DLD1 (cell line): Measurements from ENCODE around the gene MCTP1.
"Not testable (repeated sequence)": the region's sequence is repeated elsewhere in the genome, so short reads cannot be mapped to it uniquely, and the experiment has no call there.

Experiments
- in situ Hi-C: cut with HindIII; loops from 2 replicates; pipeline ENCODE4 v1.10.0; 2017; ENCODE audit warnings: low sequenced_read_pairs

MCTP1 gene

DNA sequence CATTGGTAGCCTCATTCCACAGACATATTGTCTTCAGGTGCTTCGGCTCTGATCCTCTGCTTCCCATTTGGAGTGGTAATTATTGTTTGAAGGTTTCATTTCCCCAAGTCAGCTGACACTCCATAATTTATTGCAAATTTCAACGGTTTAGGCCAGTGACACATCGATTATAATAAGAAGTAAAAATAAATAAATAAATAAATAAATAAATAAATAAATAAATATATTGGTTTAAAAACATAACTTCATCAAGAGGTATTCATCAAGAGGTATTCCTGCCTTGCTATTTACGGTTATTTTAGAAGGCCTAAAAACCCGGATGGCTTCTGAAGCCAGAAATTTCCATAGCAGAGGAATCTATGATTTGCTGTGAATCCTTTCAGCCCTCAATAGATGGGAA is 393.3 kb downstream of the MCTP1 start:
- in situ Hi-C loops, result no loop called here

- in situ Hi-C loops, result no loop called here
Observed at GRCh38 chr5:94890907-94891306, 394.0 kb downstream of the MCTP1 start.

DNA sequence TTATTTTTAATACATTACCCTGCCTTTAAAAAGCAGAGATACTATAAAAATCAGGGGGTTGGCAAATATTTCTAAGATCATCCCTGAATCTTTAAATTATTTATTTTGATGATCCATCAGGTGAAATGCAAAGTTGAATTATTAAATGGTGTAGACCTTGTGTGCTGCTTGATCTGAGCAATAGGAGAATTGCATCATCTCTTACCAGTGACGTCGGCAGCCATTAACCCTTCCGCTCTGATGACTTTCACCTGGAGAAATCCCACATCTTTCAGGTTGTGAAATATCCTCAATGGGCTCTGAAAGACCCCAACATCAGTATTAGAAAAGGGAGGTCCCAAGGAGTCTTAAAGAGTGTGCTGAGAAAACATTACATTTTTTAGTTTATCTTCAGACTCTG is 396.2 kb downstream of the MCTP1 start:
- in situ Hi-C loops, result no loop called here

DNA sequence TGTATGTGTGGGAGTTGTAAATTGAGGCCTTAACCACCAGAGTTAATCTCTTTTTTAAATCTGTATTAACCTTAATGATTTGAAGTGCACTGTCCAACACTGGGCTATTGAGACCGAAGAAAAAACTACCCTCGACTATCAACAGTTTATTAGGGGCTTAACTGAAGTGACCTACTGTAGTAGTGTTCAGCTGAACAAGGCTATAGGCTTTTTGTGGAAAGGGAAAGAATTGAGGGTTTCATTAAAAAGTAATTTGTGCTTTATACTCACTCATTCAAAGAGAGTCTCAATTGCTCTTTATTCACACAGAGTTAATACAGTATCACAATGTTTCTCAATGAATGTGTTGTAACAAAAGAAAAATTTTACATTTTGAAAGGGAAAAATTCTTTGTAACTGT is 399.0 kb downstream of the MCTP1 start:
- in situ Hi-C loops, result no loop called here

GRCh38 chr5:94884311-94884710 is 400.6 kb downstream of the MCTP1 start:
- in situ Hi-C loops, result no loop called here

GRCh38 chr5:94872526-94872925 is 412.4 kb downstream of the MCTP1 start:
- in situ Hi-C loops, result no loop called here

- in situ Hi-C loops, result no loop called here
Observed at GRCh38 chr5:94870511-94871183, 414.2 kb downstream of the MCTP1 start.

- in situ Hi-C loops, result no loop called here
Observed at GRCh38 chr5:94869921-94870320, 415.0 kb downstream of the MCTP1 start.

GRCh38 chr5:94863951-94864350 is 420.9 kb downstream of the MCTP1 start:
- in situ Hi-C loops, result no loop called here

- in situ Hi-C loops, result no loop called here
Observed at GRCh38 chr5:94857111-94857510, 427.8 kb downstream of the MCTP1 start.

- in situ Hi-C loops, result no loop called here
Observed at GRCh38 chr5:94856257-94856800, 428.6 kb downstream of the MCTP1 start.

- in situ Hi-C loops, result no loop called here
Observed at GRCh38 chr5:94855543-94855942, 429.4 kb downstream of the MCTP1 start.

- in situ Hi-C loops, result no loop called here
Observed at GRCh38 chr5:94853120-94853519, 431.8 kb downstream of the MCTP1 start.

- in situ Hi-C loops, result no loop called here
Observed at GRCh38 chr5:94850960-94851359, 433.9 kb downstream of the MCTP1 start.

GRCh38 chr5:94849821-94850736 is 434.8 kb downstream of the MCTP1 start:
- in situ Hi-C loops, result no loop called here

DNA sequence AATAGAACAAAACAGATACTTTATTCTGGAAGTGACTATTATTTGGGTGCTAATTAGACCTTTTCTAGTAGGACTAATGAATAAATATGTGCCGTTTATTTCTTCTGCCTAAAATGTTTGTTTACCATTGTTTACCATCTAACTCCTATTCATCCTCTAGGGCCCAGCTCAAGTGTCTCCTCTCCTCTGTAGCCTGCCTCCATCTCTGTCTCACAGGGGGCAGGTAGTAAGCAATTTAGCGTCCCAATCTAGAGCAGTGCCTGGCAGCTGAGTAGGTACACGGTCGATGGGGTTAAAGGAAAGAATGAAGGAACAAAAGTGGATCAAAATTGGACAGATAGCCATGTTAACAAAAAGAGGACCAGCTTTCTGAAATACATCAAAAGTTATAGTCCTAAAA is 435.6 kb downstream of the MCTP1 start:
- in situ Hi-C loops, result no loop called here

DNA sequence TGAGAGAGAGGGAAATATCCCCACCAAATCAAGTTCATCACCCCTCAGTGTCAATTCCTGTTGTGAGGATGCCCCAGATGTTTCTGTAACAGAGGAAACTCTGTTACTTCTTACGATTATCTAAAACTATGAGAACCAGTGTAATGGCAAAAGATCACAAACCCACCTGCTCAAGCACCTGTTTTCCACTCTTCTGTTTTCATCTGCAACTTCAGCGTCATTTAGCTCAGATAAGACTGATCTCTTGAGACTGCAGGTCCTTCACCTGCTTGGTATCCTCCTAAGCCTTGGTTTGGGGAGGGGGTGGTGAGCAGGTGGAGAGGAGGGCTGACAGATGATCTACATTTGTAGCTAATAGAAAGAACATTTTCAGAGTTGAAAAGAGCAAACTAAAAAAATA is 437.2 kb downstream of the MCTP1 start:
- in situ Hi-C loops, result no loop called here

DNA sequence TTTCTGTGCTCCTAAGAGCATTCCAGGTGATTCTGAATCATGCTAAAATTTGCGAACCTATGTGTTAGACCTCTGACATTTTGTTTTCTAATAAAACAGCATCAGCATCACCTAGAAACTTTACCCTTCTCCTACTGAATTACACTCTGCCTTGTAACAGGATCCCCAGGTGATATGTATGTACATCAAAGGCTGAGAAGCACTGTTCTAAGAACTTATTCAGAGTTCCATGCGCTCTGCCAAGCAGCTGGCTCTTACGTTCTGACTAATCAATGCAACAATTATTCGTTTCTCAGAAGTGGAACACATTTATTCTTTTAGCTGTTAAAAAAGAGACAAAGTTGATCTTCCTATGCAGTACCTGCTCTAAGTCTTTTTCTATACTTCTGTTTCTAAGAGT is 437.9 kb downstream of the MCTP1 start:
- in situ Hi-C loops, result no loop called here

DNA sequence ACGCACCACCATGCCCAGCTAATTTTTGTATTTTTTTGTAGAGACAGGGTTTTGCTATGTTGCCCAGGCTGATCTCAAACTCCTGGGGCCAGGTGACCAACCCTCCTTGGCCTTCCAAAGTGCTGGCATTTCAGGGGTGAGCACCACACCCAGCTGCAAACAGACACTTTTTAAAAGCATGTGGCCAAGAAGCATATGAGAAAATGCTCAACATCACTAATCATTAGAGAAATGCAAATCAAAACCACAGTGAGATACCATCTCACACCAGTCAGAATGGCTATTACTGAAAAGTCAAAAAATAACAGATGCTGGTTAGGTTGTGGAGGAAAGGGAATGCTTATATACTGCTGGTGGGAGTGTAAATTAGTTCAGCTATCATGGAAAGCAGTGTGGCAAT is 439.2 kb downstream of the MCTP1 start:
- in situ Hi-C loops, result not testable (repeated sequence)

GRCh38 chr5:94841598-94842322 is 443.1 kb downstream of the MCTP1 start:
- in situ Hi-C loops, result no loop called here

GRCh38 chr5:94833851-94834250 is 451.0 kb downstream of the MCTP1 start:
- in situ Hi-C loops, result no loop called here
